WTC11 (cell line): ENCODE results near the gene NHERF2. TPM values are rescaled to one million over a fixed set of nuclear protein-coding genes. Genes with fewer than 3 reads are reported as not detected.
"Not testable (repeated sequence)": the region's sequence is repeated elsewhere in the genome, so short reads cannot be mapped to it uniquely, and the experiment has no call there.

Experiments
- ATAC-seq: fragments of 200-7000 bp; cut with Tn5 transposase; 2 replicates; pipeline ENCODE4 v1.10.0; 2021; ENCODE audit warnings: mild to moderate bottlenecking, moderate library complexity
- CTCF ChIA-PET: fragments of 300-600 bp; sonication (Branson Sonifier 250); formaldehyde crosslinking; loops from one replicate; lab custom pipeline; 2021; ENCODE audit warnings: antibody characterized with exemption; lab: Charles Lee
- POLR2A ChIA-PET: fragments of 350-600 bp; sonication (Branson Sonifier 250); formaldehyde crosslinking; loops from one replicate; lab custom pipeline; 2021; ENCODE audit warnings: antibody characterized with exemption; lab: Charles Lee
- DNase-seq: peaks from one replicate; pipeline ENCODE4 v3.0.0; 2021; ENCODE audit warnings: low spot score
- H3K27ac Mint-ChIP-seq: 2 replicates; pipeline ENCODE4 v1.8.0; 2021; ENCODE audit warnings: mixed read lengths
- H3K27me3 Mint-ChIP-seq: 2 replicates; pipeline ENCODE4 v1.8.0; 2021; ENCODE audit warnings: low read depth, mild to moderate bottlenecking, moderate library complexity, mixed read lengths
- H3K36me3 Mint-ChIP-seq: 2 replicates; pipeline ENCODE4 v1.8.0; 2021; ENCODE audit warnings: mixed read lengths
- H3K4me1 Mint-ChIP-seq: 2 replicates; pipeline ENCODE4 v1.8.0; 2022; ENCODE audit warnings: mixed read lengths
- H3K4me3 Mint-ChIP-seq: 2 replicates; pipeline ENCODE4 v1.8.0; 2021; ENCODE audit warnings: mild to moderate bottlenecking, moderate library complexity, mixed read lengths
- H3K9me3 Mint-ChIP-seq: 2 replicates; pipeline ENCODE4 v1.8.0; 2021; ENCODE audit warnings: mixed read lengths
- ARID4B ChIP-seq: sonication (generic); formaldehyde crosslinking; IDR thresholded peaks from 2 replicates; pipeline ENCODE4 v1.8.0; 2023; ENCODE audit warnings: missing genetic modification reagents, mild to moderate bottlenecking, borderline replicate concordance
- FOXK1 ChIP-seq: sonication (generic); formaldehyde crosslinking; IDR thresholded peaks from 2 replicates; pipeline ENCODE4 v1.8.0; 2022; ENCODE audit warnings: mild to moderate bottlenecking, moderate library complexity, missing genetic modification reagents
- FOXP4 ChIP-seq: sonication (generic); formaldehyde crosslinking; IDR thresholded peaks from 2 replicates; pipeline ENCODE4 v1.8.0; 2022; ENCODE audit warnings: mild to moderate bottlenecking, missing genetic modification reagents
- GTF2I ChIP-seq: fragments of 250-450 bp; sonication (Bioruptor Pico); conservative IDR thresholded peaks from 2 replicates; pipeline ENCODE4 v1.4.0; 2021; ENCODE audit warnings: mild to moderate bottlenecking
- HMGA2 ChIP-seq: fragments of 250-450 bp; sonication (Bioruptor Pico); IDR thresholded peaks from 2 replicates; pipeline ENCODE4 v1.4.0; 2021; ENCODE audit warnings: mild to moderate bottlenecking, moderate library complexity
- HMGXB4 ChIP-seq: sonication (generic); formaldehyde crosslinking; IDR thresholded peaks from 2 replicates; pipeline ENCODE4 v1.8.1; 2023; ENCODE audit warnings: mild to moderate bottlenecking, moderate library complexity, missing genetic modification reagents
- IRF2 ChIP-seq: sonication (generic); formaldehyde crosslinking; IDR thresholded peaks from 2 replicates; pipeline ENCODE4 v1.8.0; 2022; ENCODE audit warnings: low read depth, missing genetic modification reagents, borderline replicate concordance
- JUN ChIP-seq: sonication (generic); formaldehyde crosslinking; IDR thresholded peaks from 2 replicates; pipeline ENCODE4 v1.8.0; 2023; ENCODE audit warnings: mild to moderate bottlenecking, missing genetic modification reagents
- MLX ChIP-seq: sonication (generic); formaldehyde crosslinking; IDR thresholded peaks from 2 replicates; pipeline ENCODE4 v1.8.1; 2023; ENCODE audit warnings: mild to moderate bottlenecking, missing genetic modification reagents, moderate library complexity
- NR2C2 ChIP-seq: sonication (generic); formaldehyde crosslinking; IDR thresholded peaks from 2 replicates; pipeline ENCODE4 v1.8.0; 2022; ENCODE audit warnings: mild to moderate bottlenecking, missing genetic modification reagents
- NR3C1 ChIP-seq: sonication (generic); formaldehyde crosslinking; conservative IDR thresholded peaks from 2 replicates; pipeline ENCODE4 v1.8.1; 2023; ENCODE audit warnings: low read depth, mild to moderate bottlenecking, missing genetic modification reagents
- PREB ChIP-seq: sonication (generic); formaldehyde crosslinking; IDR thresholded peaks from 2 replicates; pipeline ENCODE4 v1.8.1; 2022; ENCODE audit warnings: mild to moderate bottlenecking, missing genetic modification reagents, moderate library complexity, borderline replicate concordance
- SMAD3 ChIP-seq: sonication (generic); formaldehyde crosslinking; IDR thresholded peaks from 2 replicates; pipeline ENCODE4 v1.8.0; 2022; ENCODE audit warnings: missing genetic modification reagents, mild to moderate bottlenecking, borderline replicate concordance
- STAT6 ChIP-seq: sonication (generic); formaldehyde crosslinking; conservative IDR thresholded peaks from 2 replicates; pipeline ENCODE4 v1.8.1; 2023; ENCODE audit warnings: mild to moderate bottlenecking, low read depth, missing genetic modification reagents, moderate library complexity
- total RNA-seq: library from RNA; stranded (reverse); gene quantifications from 3 replicates; pipeline ENCODE4 v1.2.3, GENCODE V29; 2021

NHERF2 gene
- total RNA-seq, 1 experiment from 2014 or later: 31.1 TPM

GRCh38 chr16:2009791-2010510, 16.8 kb upstream of the NHERF2 start, which contains the start of gene ZNF598 (continued):
- TF ChIP-seq ARID4B (CRISPR knock-in tag) (0 out of 2 replicates have a peak, but pooled peaks have one; percentile 76), HMGXB4 (CRISPR knock-in tag) (0 out of 2 replicates have a peak, but pooled peaks have one; percentile 31), PREB (no peak), FOXK1 (CRISPR knock-in tag) (peak; percentile 72), GTF2I (CRISPR knock-in tag) (no peak)

- H3K27ac Mint-ChIP-seq, H3K9me3 Mint-ChIP-seq, H3K4me3 Mint-ChIP-seq, ATAC-seq, H3K27me3 Mint-ChIP-seq, POLR2A ChIA-PET, H3K36me3 Mint-ChIP-seq, DNase-seq: not testable (repeated sequence)
- CTCF ChIA-PET: interaction anchor here (0.6 to 6.5 kb wide), 5 partner anchors 7 to 504 kb away, joined by 3 to 82 read pairs (median 4); no protein-coding TSS in a partner anchor
- H3K4me1 Mint-ChIP-seq: peaks cover 22% of the 10 kb centered on the region
These were observed 15.0 kb upstream of the NHERF2 start for GRCh38 chr16:2011726-2012125.

- POLR2A ChIA-PET: no interaction called here
- no peaks in the 10 kb centered on the region for H3K9me3 Mint-ChIP-seq
- CTCF ChIA-PET: interaction anchor here (0.5 to 6.5 kb wide), 4 partner anchors 9 to 21 kb away, joined by 3 to 82 read pairs (median 4); no protein-coding TSS in a partner anchor
- TF ChIP-seq STAT6 (CRISPR knock-in tag) (no peak), JUN (CRISPR knock-in tag) (no peak), SMAD3 (CRISPR knock-in tag) (no peak), NR3C1 (CRISPR knock-in tag) (no peak), NR2C2 (CRISPR knock-in tag) (no peak), IRF2 (CRISPR knock-in tag) (no peak), MLX (no peak), FOXP4 (CRISPR knock-in tag) (no peak), HMGA2 (CRISPR knock-in tag) (no peak)
These were observed 13.2 kb upstream of the NHERF2 start for GRCh38 chr16:2013527-2013926.

More at GRCh38 chr16:2013527-2013926, 13.2 kb upstream of the NHERF2 start:
- Mint-ChIP-seq H3K27ac (no peak overlapping the region), H3K36me3 (peaks cover 3% of the 10 kb centered on the region; the same call in 1 of the 2 replicates), H3K4me1 (peaks cover 9% of the 10 kb centered on the region), H3K27me3 (peaks cover 26% of the 10 kb centered on the region), H3K4me3 (no peak overlapping the region)
- ATAC-seq: no peak
- DNase-seq: no peak
